Esophagus muscularis mucosa (tissue), 4 donors: ENCODE data around the gene MFSD1. TPM values are rescaled to one million over a fixed set of nuclear protein-coding genes. Genes with fewer than 3 reads are reported as not detected.

ENCODE experiments used
- DNase-seq: peaks from one replicate; pipeline ENCODE4 v3.0.0-alpha.2; 2017; ENCODE audit errors: extremely low spot score
- H3K27ac ChIP-seq, 4 donors: fragments of 200-600 bp; sonication (generic); replicated peaks in 1 of 4; 1 replicate in 3 of 4; 2 replicates in 1 of 4; pipeline ENCODE4 v1.5.1; 2016 to 2019; ENCODE audit warnings: mild to moderate bottlenecking in 1 of 4
- H3K27me3 ChIP-seq, 4 donors: fragments of 200-600 bp; sonication (generic); one replicate each; pipeline versions ENCODE4 v1.5.1 to v1.6.0; 2016 to 2019
- H3K36me3 ChIP-seq, 4 donors: fragments of 200-600 bp; sonication (generic); one replicate each; pipeline ENCODE4 v1.5.1; 2016 to 2019
- H3K4me1 ChIP-seq, 4 donors: fragments of 200-600 bp; sonication (generic); one replicate each; pipeline ENCODE4 v1.5.1; 2016 to 2019
- H3K4me3 ChIP-seq, 4 donors: fragments of 200-600 bp; sonication (generic); 1 replicate in 2 of 4; 2 replicates in 2 of 4; pipeline ENCODE4 v1.5.1; 2016 to 2019; ENCODE audit warnings: mild to moderate bottlenecking in 4 of 4, moderate library complexity in 1 of 4
- H3K9me3 ChIP-seq, 4 donors: fragments of 200-600 bp; sonication (generic); 1 replicate in 3 of 4; 2 replicates in 1 of 4; pipeline ENCODE4 v1.5.1; 2016 to 2019
- EP300 ChIP-seq: sonication (generic); formaldehyde crosslinking; IDR thresholded peaks from one replicate; pipeline ENCODE4 v1.6.1; 2017; ENCODE audit warnings: antibody characterized with exemption
- POLR2A ChIP-seq: fragments of 450-650 bp; IDR thresholded peaks from one replicate; pipeline ENCODE4 v1.6.1; 2017; ENCODE audit warnings: antibody characterized with exemption, moderate library complexity, mild to moderate bottlenecking, low read depth
- POLR2AphosphoS5 ChIP-seq, 2 donors: sonication (generic); formaldehyde crosslinking; IDR thresholded peaks; one replicate each; pipeline ENCODE4 v1.6.1; 2017; ENCODE audit warnings: antibody characterized with exemption in 2 of 2
- WGBS: methylation state at CpG from one replicate; pipeline ENCODE4 v1.1.5; 2018; 5-methylcytosine and 5-hydroxymethylcytosine counted together
- intact Hi-C: fragments of 100-400 bp; cut with DNase I; formaldehyde crosslinking; loops from one replicate; pipeline ENCODE4 v1.15.1; 2023
- total RNA-seq, 4 donors: library from RNA; depleted of rRNA; stranded (reverse); fragments of >200 nt; gene quantifications; one replicate each; pipeline versions ENCODE4 v1.1.0 to v1.2.1, GENCODE V29; 2016
- TF ChIP-seq, protein P1 (sequence below), 3 experiments: fragments of 200-600 bp in 2 of 3; fragments of 450-650 bp in 1 of 3; sonication (generic) in 2 of 3; IDR thresholded peaks; one replicate each; pipeline ENCODE4 v1.5.1; 2017 to 2019; ENCODE audit warnings: antibody characterized with exemption in 3 of 3, mild to moderate bottlenecking in 2 of 3, moderate library complexity in 1 of 3

MFSD1 gene
- total RNA-seq, 4 donors from 2014 or later: 45.7 to 74.9 (median 50.3) TPM

DNA sequence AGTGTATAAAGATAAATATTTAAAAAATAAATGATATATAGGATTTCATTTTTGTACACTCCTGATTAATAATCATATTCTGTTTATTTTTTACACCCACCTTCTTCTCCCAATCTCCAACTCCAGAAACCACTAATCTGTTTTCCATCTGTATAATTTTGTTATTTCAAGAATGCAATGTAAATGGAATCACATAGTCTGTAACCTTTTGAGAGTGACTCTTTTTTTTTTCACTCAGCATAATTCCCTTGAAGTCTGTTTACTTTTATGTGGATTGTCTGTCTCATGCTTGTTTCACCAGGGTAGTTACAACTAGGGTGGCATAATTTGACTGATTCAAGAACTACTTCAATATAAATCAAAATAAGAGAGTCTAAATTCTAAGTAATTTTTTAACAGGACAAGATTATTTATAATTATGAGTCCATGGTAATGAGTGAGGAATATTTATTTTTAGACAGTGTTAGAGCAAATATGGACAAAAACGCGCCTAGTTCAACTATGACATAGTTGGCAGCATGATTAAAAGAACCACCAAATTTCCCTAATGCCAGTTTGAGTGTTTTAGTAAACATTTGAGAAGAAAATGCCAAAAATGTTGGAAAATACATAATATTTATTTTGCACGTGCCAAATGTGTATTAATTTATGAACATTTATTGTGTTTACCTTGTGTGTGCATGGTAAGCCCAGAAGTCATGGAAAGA, 19.4 kb upstream of the MFSD1 start:
- Histone ChIP-seq H3K4me1 (peaks cover 0 to 32% (median 24%) of the 10 kb centered on the region in 4 donors), H3K36me3 (no peaks in the 10 kb centered on the region), H3K27ac (peak overlapping the region in 1 of 4 donors; percentile 33), H3K9me3 (peaks cover 0 to 5% (median 0%) of the 10 kb centered on the region in 4 donors), H3K27me3 (no peaks in the 10 kb centered on the region), H3K4me3 (no peak overlapping the region)
- DNase-seq: no peak
- no peak for TF ChIP-seq EP300
- TF ChIP-seq POLR2A: no peak
- intact Hi-C loops: no loop called here
- WGBS: 42% methylated on average over 3 of the region's 3 CpGs

DNA sequence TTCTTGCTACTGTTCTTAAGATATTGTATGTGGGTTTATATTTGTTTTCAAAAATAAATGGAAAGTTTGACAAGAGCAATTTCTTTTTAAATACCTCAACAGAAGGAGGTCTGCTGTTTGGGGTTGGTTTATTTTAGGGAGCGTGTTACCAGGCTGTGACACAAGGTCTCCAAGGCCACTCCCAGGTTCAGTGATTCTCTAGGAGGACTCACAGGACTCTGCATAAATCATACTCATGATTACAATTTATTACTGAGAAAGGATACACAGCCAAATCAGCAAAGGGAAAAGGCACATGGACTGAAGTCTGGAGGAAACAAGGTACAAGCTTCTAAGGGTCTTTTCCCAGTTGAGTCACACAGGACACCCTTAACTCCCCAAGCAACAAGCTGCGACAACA, 18.8 kb upstream of the MFSD1 start:
- Histone ChIP-seq H3K9me3 (peaks cover 0 to 5% (median 0%) of the 10 kb centered on the region in 4 donors), H3K4me1 (peaks cover 0 to 27% (median 20%) of the 10 kb centered on the region in 4 donors), H3K27me3 (no peaks in the 10 kb centered on the region), H3K27ac (peak overlapping the region in 1 of 4 donors; percentile 33), H3K36me3 (no peaks in the 10 kb centered on the region), H3K4me3 (no peak overlapping the region)
- WGBS: 97% methylated on average over 2 of the region's 2 CpGs
- TF ChIP-seq POLR2AphosphoS5 (IDR thresholded peaks at IDR 0.05) (no peak), EP300 (no peak), POLR2A (no peak)
- TF ChIP-seq, protein P1, sequence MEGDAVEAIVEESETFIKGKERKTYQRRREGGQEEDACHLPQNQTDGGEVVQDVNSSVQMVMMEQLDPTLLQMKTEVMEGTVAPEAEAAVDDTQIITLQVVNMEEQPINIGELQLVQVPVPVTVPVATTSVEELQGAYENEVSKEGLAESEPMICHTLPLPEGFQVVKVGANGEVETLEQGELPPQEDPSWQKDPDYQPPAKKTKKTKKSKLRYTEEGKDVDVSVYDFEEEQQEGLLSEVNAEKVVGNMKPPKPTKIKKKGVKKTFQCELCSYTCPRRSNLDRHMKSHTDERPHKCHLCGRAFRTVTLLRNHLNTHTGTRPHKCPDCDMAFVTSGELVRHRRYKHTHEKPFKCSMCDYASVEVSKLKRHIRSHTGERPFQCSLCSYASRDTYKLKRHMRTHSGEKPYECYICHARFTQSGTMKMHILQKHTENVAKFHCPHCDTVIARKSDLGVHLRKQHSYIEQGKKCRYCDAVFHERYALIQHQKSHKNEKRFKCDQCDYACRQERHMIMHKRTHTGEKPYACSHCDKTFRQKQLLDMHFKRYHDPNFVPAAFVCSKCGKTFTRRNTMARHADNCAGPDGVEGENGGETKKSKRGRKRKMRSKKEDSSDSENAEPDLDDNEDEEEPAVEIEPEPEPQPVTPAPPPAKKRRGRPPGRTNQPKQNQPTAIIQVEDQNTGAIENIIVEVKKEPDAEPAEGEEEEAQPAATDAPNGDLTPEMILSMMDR (IDR thresholded peaks at IDR 0.05): no peak
- intact Hi-C loops: no loop called here
- peak; percentile 68 for DNase-seq

DNA sequence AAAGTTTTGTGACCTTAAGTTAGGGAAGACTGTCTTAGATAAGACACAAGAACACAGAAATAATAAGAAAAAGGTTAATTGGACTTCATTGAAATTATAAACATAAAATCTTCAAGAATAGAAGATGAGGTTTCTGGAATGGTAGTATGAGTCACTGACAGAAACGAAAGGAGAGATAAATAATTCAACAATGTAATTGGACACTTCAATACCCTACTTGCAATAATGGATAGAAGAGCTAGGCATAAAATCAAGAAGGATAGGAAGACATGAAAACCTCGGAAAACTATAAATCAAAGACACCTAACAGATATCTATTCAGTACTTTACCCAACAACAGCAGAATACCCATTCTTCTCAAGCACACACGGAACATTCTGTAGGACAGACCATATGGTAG, 15.9 kb upstream of the MFSD1 start:
- TF ChIP-seq, protein P1 (IDR thresholded peaks at IDR 0.05): no peak
- TF ChIP-seq POLR2A (no peak), EP300 (no peak), POLR2AphosphoS5 (IDR thresholded peaks at IDR 0.05) (no peak)
- Histone ChIP-seq H3K27me3 (no peaks in the 10 kb centered on the region), H3K4me3 (no peak overlapping the region), H3K9me3 (peaks cover 0 to 5% (median 0%) of the 10 kb centered on the region in 4 donors), H3K4me1 (peaks cover under 1 to 45% (median 35%) of the 10 kb centered on the region in 4 donors), H3K36me3 (no peaks in the 10 kb centered on the region), H3K27ac (no peak overlapping the region)
- intact Hi-C loops: no loop called here
- no peak for DNase-seq
- 92% methylated on average over 3 of the region's 3 CpGs for WGBS

DNA sequence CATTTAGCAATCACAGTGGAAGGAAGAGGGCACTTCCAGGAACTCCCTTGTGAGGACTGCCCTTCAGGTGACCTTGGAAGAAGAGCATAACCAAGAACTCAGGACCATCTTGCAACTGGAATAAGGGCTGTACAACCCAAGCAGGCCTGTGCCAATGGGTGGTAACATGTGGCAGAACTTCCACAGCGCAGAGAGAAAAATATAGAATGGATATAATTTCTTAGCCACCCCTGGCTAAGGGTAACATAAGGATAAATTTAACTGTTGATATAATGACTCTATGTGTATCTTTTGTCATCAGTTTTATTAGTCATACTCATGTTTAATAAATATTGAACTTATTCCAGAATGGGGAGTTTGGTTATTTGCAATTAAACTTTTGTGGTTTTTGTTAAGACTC, 13.4 kb upstream of the MFSD1 start:
- 96% methylated on average over 1 of the region's 1 CpG for WGBS

DNA sequence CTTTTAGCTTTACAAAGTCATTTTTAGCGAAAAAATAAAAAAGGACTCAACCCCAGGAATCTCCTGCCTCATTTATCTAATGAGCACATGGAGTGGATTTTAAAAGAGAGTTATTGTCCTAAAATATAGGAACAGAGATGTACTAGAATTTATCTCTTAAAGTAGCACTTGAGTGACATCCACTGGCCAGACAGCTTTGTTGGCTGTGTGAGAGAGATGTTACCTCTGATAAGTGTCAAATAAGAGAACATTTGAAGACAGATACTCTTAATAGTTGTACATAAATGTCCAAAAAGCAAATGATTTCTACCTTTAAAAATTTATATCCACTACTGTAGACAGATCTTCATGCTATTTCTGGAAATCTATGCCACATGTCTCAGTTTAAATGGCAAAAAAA, 12.3 kb upstream of the MFSD1 start:
- H3K4me1 ChIP-seq: peaks cover 3 to 28% (median 23%) of the 10 kb centered on the region in 4 donors
- no peak for TF ChIP-seq POLR2AphosphoS5 (IDR thresholded peaks at IDR 0.05)
- no peak for TF ChIP-seq EP300
- TF ChIP-seq POLR2A: no peak
- TF ChIP-seq, protein P1 (IDR thresholded peaks at IDR 0.05): peak; percentile 28 to 37 (median 36)
- 81% methylated on average over 1 of the region's 1 CpG for WGBS
- no peak overlapping the region for H3K4me3 ChIP-seq
- no peaks in the 10 kb centered on the region for H3K36me3 ChIP-seq
- no peaks in the 10 kb centered on the region for H3K27me3 ChIP-seq
- H3K9me3 ChIP-seq: peaks cover 0 to 5% (median 0%) of the 10 kb centered on the region in 4 donors
- intact Hi-C loops: no loop called here
- DNase-seq: peak; percentile 84
- no peak overlapping the region for H3K27ac ChIP-seq

More for the DNA sequence above, 13.4 kb upstream of the MFSD1 start:
- Histone ChIP-seq H3K27ac (peak overlapping the region in 2 of 4 donors; percentile 4 to 5), H3K36me3 (no peaks in the 10 kb centered on the region), H3K9me3 (peaks cover 0 to 5% (median 0%) of the 10 kb centered on the region in 4 donors), H3K4me1 (peaks cover 3 to 30% (median 24%) of the 10 kb centered on the region in 4 donors), H3K27me3 (no peaks in the 10 kb centered on the region), H3K4me3 (no peak overlapping the region)
- peak; percentile 82 for DNase-seq
- TF ChIP-seq POLR2A (no peak), POLR2AphosphoS5 (IDR thresholded peaks at IDR 0.05) (no peak), EP300 (no peak)
- TF ChIP-seq, protein P1 (IDR thresholded peaks at IDR 0.05): no peak
- intact Hi-C loops: no loop called here
